HEK293 (cell line): ENCODE measurements around the gene FAM110D.

Source experiments
- CTCF ChIA-PET: fragments of 350-600 bp; formaldehyde crosslinking; extraction: SDS; loops from one replicate; lab custom pipeline; 2021; ENCODE audit warnings: antibody characterized with exemption; lab: Yijun Ruan, JAX
- POLR2A ChIA-PET: fragments of 300-600 bp; formaldehyde crosslinking; extraction: SDS; loops from one replicate; lab custom pipeline; 2020; ENCODE audit warnings: antibody characterized with exemption, inconsistent platforms; lab: Yijun Ruan, JAX
- H3K27ac ChIP-seq: fragments of 200-500 bp; sonication (Bioruptor generic); 2 replicates; pipeline ENCODE4 v1.5.1; 2014; ENCODE audit warnings: low read depth, low read length, control low read depth, inconsistent platforms; ENCODE audit errors: extremely low read depth
- H3K36me3 ChIP-seq, 2 experiments: fragments of 200-500 bp in 1 of 2; sonication (Bioruptor generic) in 1 of 2; 1 replicate in 1 of 2; 2 replicates in 1 of 2; pipeline ENCODE4 v1.5.1; 2014 to 2017; ENCODE audit warnings: inconsistent platforms in 2 of 2, low read length in 2 of 2; ENCODE audit not compliant: control insufficient read depth in 2 of 2, insufficient read depth in 1 of 2
- H3K4me1 ChIP-seq: fragments of 200-500 bp; sonication (Bioruptor generic); 2 replicates; pipeline ENCODE4 v1.5.1; 2014; ENCODE audit warnings: mild to moderate bottlenecking, low read length, inconsistent platforms; ENCODE audit not compliant: control insufficient read depth, insufficient read depth
- H3K4me3 ChIP-seq: 2 replicates; pipeline ENCODE4 v1.5.1; 2011; ENCODE audit warnings: low read depth, mild to moderate bottlenecking, control low read depth, low read length, moderate library complexity
- H3K9me3 ChIP-seq: fragments of 200-500 bp; sonication (Bioruptor generic); 2 replicates; pipeline ENCODE4 v1.5.1; 2014; ENCODE audit warnings: low read depth, low read length, inconsistent platforms; ENCODE audit not compliant: control insufficient read depth, insufficient read depth
- EGR2 ChIP-seq: fragments of 450-650 bp; formaldehyde crosslinking; IDR thresholded peaks from 2 replicates; pipeline ENCODE4 v1.5.1; 2016; ENCODE audit warnings: low read depth, missing biosample characterization, missing genetic modification characterization
- ELK4 ChIP-seq: IDR thresholded peaks from 2 replicates; pipeline ENCODE4 v1.6.1; 2011; ENCODE audit warnings: mild to moderate bottlenecking, low read depth, low read length, borderline replicate concordance
- KLF9 ChIP-seq: fragments of 450-650 bp; formaldehyde crosslinking; IDR thresholded peaks from 2 replicates; pipeline ENCODE4 v1.5.1; 2016; ENCODE audit warnings: missing biosample characterization, missing genetic modification characterization, low read depth
- OVOL3 ChIP-seq: fragments of 450-650 bp; formaldehyde crosslinking; IDR thresholded peaks from 2 replicates; pipeline ENCODE4 v1.5.1; 2016; ENCODE audit warnings: missing biosample characterization, missing genetic modification characterization
- PRDM1 ChIP-seq: fragments of 450-650 bp; formaldehyde crosslinking; IDR thresholded peaks from 2 replicates; pipeline ENCODE4; 2016; ENCODE audit warnings: missing biosample characterization, missing genetic modification characterization
- PRDM6 ChIP-seq: fragments of 450-650 bp; formaldehyde crosslinking; IDR thresholded peaks from 2 replicates; pipeline ENCODE4 v1.5.1; 2017; ENCODE audit warnings: missing biosample characterization, missing genetic modification characterization
- TRIM28 ChIP-seq: IDR thresholded peaks from 2 replicates; pipeline ENCODE4 v1.6.1; 2011; ENCODE audit warnings: low read length, control low read depth, borderline replicate concordance
- YY2 ChIP-seq: fragments of 450-650 bp; formaldehyde crosslinking; IDR thresholded peaks from 2 replicates; pipeline ENCODE4 v1.5.1; 2016; ENCODE audit warnings: missing biosample characterization, missing genetic modification characterization
- ZBTB1 ChIP-seq: fragments of 450-650 bp; formaldehyde crosslinking; IDR thresholded peaks from 2 replicates; pipeline ENCODE4 v1.5.1; 2016; ENCODE audit warnings: missing biosample characterization, missing genetic modification characterization
- ZBTB20 ChIP-seq: fragments of 450-650 bp; formaldehyde crosslinking; IDR thresholded peaks from 2 replicates; pipeline ENCODE4 v1.5.1; 2016; ENCODE audit warnings: missing biosample characterization, missing genetic modification characterization
- ZFP37 ChIP-seq: fragments of 450-650 bp; formaldehyde crosslinking; IDR thresholded peaks from 2 replicates; pipeline ENCODE4 v1.5.1; 2016; ENCODE audit warnings: missing biosample characterization, missing genetic modification characterization
- ZNF112 ChIP-seq: fragments of 450-650 bp; formaldehyde crosslinking; IDR thresholded peaks from 2 replicates; pipeline ENCODE4 v1.5.0; 2017; ENCODE audit warnings: missing biosample characterization, missing genetic modification characterization
- ZNF146 ChIP-seq: fragments of 450-650 bp; formaldehyde crosslinking; IDR thresholded peaks from 2 replicates; pipeline ENCODE4 v1.5.1; 2016; ENCODE audit warnings: missing biosample characterization, missing genetic modification characterization
- ZNF175 ChIP-seq: fragments of 450-650 bp; formaldehyde crosslinking; IDR thresholded peaks from 2 replicates; pipeline ENCODE4 v1.5.1; 2016; ENCODE audit warnings: missing biosample characterization, missing genetic modification characterization
- ZNF202 ChIP-seq: fragments of 450-650 bp; formaldehyde crosslinking; IDR thresholded peaks from 2 replicates; pipeline ENCODE4 v1.5.1; 2016; ENCODE audit warnings: missing biosample characterization, missing genetic modification characterization, borderline replicate concordance
- ZNF223 ChIP-seq: fragments of 450-650 bp; formaldehyde crosslinking; IDR thresholded peaks from 2 replicates; pipeline ENCODE4 v1.5.1; 2016; ENCODE audit warnings: missing biosample characterization, missing genetic modification characterization
- ZNF280D ChIP-seq: fragments of 450-650 bp; formaldehyde crosslinking; IDR thresholded peaks from 2 replicates; pipeline ENCODE4 v1.5.1; 2016; ENCODE audit warnings: missing biosample characterization, missing genetic modification characterization
- ZNF302 ChIP-seq: fragments of 450-650 bp; formaldehyde crosslinking; IDR thresholded peaks from 2 replicates; pipeline ENCODE4 v1.5.1; 2016; ENCODE audit warnings: missing biosample characterization, missing genetic modification characterization, low read depth
- ZNF362 ChIP-seq: fragments of 450-650 bp; formaldehyde crosslinking; IDR thresholded peaks from 2 replicates; pipeline ENCODE4 v1.5.1; 2016; ENCODE audit warnings: missing biosample characterization, missing genetic modification characterization
- ZNF37A ChIP-seq: fragments of 450-650 bp; IDR thresholded peaks from 2 replicates; pipeline ENCODE4 v1.5.1; 2018; ENCODE audit warnings: missing biosample characterization, missing genetic modification characterization
- ZNF404 ChIP-seq: fragments of 450-650 bp; formaldehyde crosslinking; IDR thresholded peaks from 2 replicates; pipeline ENCODE4 v1.5.1; 2017; ENCODE audit warnings: missing biosample characterization, missing genetic modification characterization
- ZNF530 ChIP-seq: fragments of 450-650 bp; formaldehyde crosslinking; IDR thresholded peaks from 2 replicates; pipeline ENCODE4 v1.5.1; 2016; ENCODE audit warnings: low read depth, missing biosample characterization, missing genetic modification characterization
- ZNF629 ChIP-seq: fragments of 450-650 bp; formaldehyde crosslinking; IDR thresholded peaks from 2 replicates; pipeline ENCODE4 v1.5.1; 2017; ENCODE audit warnings: missing biosample characterization, missing genetic modification characterization
- ZNF654 ChIP-seq: fragments of 450-650 bp; formaldehyde crosslinking; IDR thresholded peaks from 2 replicates; pipeline ENCODE4 v1.5.1; 2016; ENCODE audit warnings: low read depth, missing biosample characterization, missing genetic modification characterization
- ZNF660 ChIP-seq: fragments of 450-650 bp; IDR thresholded peaks from 2 replicates; pipeline ENCODE4 v1.5.1; 2018; ENCODE audit warnings: missing biosample characterization, mild to moderate bottlenecking, missing genetic modification characterization
- ZNF677 ChIP-seq: fragments of 450-650 bp; IDR thresholded peaks from 2 replicates; pipeline ENCODE4 v1.5.0; 2018; ENCODE audit warnings: missing biosample characterization, mild to moderate bottlenecking, missing genetic modification characterization, moderate library complexity
- ZNF704 ChIP-seq: fragments of 450-650 bp; formaldehyde crosslinking; IDR thresholded peaks from 2 replicates; pipeline ENCODE4 v1.5.1; 2016; ENCODE audit warnings: missing biosample characterization, missing genetic modification characterization
- ZSCAN18 ChIP-seq: fragments of 450-650 bp; formaldehyde crosslinking; IDR thresholded peaks from 2 replicates; pipeline ENCODE4 v1.5.1; 2016; ENCODE audit warnings: missing biosample characterization, missing genetic modification characterization

The FAM110D gene

GRCh38 chr1:26181586-26182382 lies 22.9 kb downstream of the FAM110D start:
- Histone ChIP-seq H3K4me3 (no peak overlapping the region), H3K27ac (no peak overlapping the region), H3K4me1 (no peaks in the 10 kb centered on the region), H3K9me3 (no peaks in the 10 kb centered on the region), H3K36me3 (no peaks in the 10 kb centered on the region)
- TF ChIP-seq ZNF530 (tag by site-specific recombination) (no peak), ZNF146 (no peak), ZFP37 (tag by site-specific recombination) (no peak), ZNF37A (tag by site-specific recombination) (no peak), ZNF704 (no peak), ELK4 (no peak), ZNF202 (no peak), PRDM6 (tag by site-specific recombination) (no peak), ZNF112 (no peak), ZNF175 (tag by site-specific recombination) (no peak), ZNF362 (no peak), EGR2 (tag by site-specific recombination) (no peak), OVOL3 (tag by site-specific recombination) (no peak), ZNF280D (no peak), ZBTB1 (tag by site-specific recombination) (no peak), PRDM1 (tag by site-specific recombination) (no peak)
- ChIA-PET POLR2A (no interaction called here), CTCF (interaction anchor here (1.1 kb wide), 1 partner anchor 182 kb away, joined by 4 read pairs; no protein-coding TSS in a partner anchor)

GRCh38 chr1:26182383-26182696 lies 23.5 kb downstream of the FAM110D start:
- Histone ChIP-seq H3K4me1 (no peaks in the 10 kb centered on the region), H3K4me3 (no peak overlapping the region), H3K9me3 (no peaks in the 10 kb centered on the region), H3K36me3 (no peaks in the 10 kb centered on the region), H3K27ac (no peak overlapping the region)
- ChIA-PET POLR2A (no interaction called here), CTCF (interaction anchor here (0.8 to 1.1 kb wide), 2 partner anchors 10 to 182 kb away, joined by 3 to 4 read pairs; no protein-coding TSS in a partner anchor)
- no peak for TF ChIP-seq KLF9
- no peak for TF ChIP-seq ZNF677 (tag by site-specific recombination)
- TF ChIP-seq TRIM28: no peak
- no peak for TF ChIP-seq YY2 (tag by site-specific recombination)
- TF ChIP-seq ZBTB20 (tag by site-specific recombination): no peak
- TF ChIP-seq ZNF660: no peak
- no peak for TF ChIP-seq ZNF629
- TF ChIP-seq ZNF302 (tag by site-specific recombination): no peak
- TF ChIP-seq ZNF223: no peak
- no peak for TF ChIP-seq ZNF404 (tag by site-specific recombination)
- no peak for TF ChIP-seq ZNF654 (tag by site-specific recombination)
- TF ChIP-seq ZSCAN18 (tag by site-specific recombination): no peak
